NOMO-1 (cell line): ENCODE results near the gene ZNF32.

ENCODE experiments used
- DNase-seq, 2 experiments: peaks; one replicate each; lab custom pipeline; 2025; ENCODE audit not compliant: unreplicated experiment in 2 of 2; lab: John Stamatoyannopoulos, UW

The ZNF32 gene

DNA sequence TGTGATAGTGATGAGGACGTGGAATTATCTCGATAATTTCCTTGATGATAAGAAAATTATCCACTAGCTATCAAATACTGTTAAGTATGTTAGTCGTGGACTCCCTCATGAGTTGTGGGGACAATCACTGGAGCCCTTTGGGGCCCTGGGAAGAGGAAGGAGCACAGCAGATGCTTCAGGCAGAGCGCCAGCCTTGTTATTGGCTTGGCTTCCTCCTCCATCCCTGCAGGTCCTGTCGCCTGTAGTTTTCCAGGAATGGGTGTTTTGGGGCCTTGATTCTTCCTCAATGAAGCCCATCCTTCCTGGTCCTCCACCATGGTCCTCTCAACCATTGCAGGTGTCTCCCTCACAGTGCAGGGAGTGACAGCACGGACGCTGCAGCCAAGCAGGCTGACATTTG lies 32.5 kb upstream of the ZNF32 start:
- no peak for DNase-seq

DNA sequence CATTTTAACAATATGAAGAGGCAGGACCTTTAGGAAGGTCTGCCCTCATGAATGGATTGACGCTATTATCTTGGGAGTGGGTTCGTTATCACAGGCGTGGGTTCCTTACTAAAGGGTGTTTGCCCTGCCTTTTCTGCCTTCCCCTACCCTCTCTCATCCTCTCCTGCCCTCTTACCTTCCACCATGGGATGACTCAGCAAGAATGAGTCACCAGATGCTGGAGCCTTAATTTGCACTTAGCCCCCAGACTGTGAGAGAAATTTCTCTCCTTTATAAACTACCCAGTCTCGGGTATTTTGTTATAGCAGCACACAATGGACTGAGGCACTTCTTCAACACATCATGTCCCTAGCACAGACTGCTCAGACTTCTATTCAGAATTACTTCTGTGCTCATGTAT lies 31.4 kb upstream of the ZNF32 start:
- DNase-seq, result no peak

DNA sequence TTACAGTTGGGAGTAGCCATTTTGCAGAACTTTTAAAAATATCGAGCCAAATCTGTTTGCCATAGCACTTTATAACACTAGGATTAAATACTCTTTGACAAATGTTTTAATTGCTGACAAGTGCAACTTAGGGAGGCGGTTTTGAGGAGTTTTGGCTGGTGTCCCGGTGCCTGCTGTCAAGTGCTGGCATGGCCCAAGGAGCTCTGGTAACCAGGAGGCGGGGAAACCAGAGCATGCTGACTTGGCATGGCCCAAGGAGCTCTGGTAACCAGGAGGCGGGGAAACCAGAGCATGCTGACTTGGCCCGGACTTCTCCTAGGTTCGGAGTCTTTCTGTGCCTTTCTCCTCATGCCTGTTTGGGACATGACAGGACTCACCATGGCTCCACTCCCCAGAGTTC lies 30.8 kb upstream of the ZNF32 start:
- no peak for DNase-seq

DNA sequence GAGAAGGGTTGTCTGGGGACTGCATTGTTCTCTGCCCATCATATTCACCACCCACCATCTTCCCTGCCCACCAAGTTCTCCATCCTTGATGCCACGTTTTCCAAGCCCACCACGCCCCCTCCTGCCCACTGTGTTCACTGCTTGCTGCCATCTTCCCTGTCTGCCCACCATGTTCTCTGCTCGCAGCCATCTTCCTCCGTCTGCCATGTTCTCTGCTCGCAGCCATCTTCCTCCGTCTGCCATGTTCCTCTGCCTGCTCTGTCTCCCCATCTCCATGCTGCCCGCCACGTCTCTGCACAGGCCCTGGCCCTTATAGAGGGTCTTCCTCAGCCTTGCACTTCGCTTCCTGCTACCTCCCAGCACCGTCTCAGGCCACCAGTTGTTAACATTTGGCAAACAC lies 30.0 kb upstream of the ZNF32 start:
- no peak for DNase-seq

DNA sequence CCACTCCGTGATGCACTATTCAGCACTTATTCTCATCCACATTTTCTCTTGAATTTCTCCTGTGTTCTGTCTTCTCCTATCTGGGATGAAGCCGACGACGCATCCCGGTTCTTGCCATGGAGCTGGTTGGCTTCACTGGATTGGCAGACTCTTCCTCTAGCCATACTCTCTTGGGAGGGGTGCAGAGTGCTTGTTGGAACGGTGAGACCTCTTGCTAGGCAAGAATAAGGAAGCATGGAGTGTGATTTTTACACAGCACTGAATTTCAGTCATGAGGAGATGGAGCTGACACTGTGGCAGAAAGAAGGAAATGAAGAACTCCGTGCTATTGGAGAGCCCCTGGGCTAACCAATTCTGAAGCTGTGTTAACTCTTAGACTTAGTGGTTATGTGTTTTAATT lies 28.2 kb upstream of the ZNF32 start:
- DNase-seq, result no peak

DNA sequence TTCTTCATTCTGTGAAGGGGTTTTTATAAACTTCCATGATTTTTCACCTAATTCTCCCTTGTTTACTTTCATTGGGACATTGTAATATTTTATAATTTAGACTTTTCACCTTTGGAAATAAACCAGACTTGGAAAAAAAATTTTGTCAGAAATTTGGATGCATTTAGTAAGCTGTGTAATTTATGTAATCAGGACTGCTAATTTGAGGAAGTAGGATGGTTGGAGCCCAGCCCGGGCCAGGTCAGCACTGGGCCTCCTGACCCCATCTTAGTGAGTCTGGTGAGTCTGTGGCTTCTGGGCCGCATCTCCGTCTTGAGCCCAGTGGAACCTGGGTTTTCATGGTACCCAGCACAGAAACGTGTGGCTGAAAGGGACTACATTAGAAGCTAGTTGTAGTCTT lies 27.6 kb upstream of the ZNF32 start:
- DNase-seq, result no peak

DNA sequence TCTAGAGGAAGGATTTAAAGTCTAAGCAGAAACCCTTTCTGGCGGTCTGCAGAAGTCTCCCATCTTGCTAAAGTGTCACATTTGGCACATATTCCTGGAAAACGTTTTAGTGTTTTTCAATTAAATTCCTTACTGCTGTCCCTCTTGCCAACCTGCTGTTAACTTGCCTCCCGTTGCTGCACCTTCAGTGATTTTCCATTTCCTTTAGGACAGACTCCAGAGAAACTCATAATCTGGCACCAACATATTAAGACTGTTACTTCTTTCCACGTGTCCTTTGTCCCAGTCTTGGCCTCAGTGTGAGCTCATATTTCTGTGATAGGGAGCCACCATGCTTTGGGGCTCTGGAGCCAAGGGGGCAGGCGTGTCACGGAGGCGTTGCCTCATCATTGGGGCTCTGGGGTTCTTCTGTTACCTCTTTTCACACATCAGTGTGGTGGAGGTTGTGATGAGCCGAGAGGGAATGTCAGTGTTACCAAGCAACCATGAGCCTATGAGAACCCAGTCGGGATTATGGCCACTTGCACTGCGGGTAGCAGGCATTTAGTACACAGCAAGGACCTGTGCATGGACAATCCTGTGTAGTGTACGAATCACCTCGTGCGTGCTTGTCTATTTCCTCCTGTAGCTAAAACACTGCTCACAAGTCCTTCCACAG lies 26.0 kb upstream of the ZNF32 start:
- no peak for DNase-seq

DNA sequence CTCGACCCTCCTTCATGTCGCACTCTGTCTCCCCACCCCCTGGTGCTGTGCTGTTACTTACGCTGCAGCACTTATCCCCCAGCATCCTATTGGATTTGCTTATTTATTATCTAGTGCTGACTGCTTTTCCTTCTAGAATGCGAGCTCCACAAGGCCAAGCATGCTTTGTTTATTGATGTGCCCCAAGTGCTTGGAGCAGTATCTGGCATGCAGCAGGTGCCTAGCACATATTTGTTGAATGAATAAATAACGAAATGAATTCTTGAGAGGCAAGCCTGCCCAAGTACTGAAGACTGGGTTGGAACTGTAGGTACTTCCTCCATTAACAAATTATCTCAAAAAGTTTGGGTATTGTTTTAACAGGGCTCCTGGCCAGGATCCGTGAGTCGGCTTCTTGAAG lies 24.8 kb upstream of the ZNF32 start:
- no peak for DNase-seq

DNA sequence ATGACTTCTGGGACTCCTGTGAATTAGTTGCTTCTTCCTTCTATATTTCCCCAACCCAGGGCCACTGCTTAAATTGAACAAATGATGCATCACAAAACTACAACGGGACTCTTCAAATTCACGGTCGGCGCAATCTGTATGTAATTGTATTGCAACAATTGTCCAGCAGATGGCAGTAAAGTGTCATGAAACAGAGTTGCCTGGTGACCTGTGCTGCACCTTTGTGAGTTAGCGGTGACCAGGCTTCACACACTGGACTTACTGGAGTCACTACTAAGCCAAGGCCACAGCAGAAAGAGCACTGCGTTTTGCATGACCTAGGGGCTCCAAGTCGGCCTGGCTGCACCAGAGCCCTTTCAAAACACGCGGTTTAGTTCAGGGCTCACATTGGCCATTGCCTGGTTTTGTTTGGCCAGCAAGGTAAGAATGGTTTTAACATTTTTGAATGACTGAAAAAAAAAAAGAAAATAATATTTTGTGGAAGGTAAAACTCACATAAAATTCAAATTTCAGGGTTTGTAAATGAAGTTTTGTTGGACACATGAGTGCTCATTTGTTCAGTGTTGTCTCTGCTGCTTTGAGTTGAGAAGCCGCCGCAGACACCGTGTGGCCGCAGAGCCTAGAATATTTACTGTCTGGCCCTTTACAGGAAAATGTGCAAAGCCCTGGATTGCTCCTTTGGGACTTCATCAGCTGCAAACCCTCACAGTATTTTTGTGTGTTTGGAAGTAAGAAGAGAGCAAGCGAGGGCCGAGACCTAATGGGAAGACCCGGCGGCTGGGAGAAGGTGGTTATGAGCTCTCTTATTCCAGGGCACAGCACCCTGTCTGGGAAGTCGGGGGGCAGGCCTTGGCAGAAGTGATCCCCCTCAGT lies 23.2 kb upstream of the ZNF32 start:
- peak; percentile 6 to 54 for DNase-seq

DNA sequence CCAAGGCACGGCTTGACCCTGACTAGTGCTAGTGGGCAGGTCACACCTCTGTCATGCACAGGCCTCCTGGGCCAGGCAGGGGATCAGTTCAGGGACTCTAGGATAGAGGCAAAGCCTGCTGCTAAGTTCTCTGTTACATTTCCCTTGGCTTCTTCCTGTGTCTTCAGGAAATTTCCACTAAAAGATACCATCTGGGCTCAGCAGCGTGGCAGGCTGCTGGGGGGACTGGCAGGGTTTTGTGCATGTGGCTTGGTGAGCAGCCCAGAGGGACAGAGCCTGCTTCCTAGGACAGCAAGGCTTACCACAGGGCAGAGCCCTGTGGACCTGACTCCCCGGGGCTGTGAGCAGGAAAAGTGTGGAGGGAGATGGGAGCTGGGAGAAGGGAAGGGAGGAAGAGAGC lies 20.7 kb upstream of the ZNF32 start:
- DNase-seq, result no peak

DNA sequence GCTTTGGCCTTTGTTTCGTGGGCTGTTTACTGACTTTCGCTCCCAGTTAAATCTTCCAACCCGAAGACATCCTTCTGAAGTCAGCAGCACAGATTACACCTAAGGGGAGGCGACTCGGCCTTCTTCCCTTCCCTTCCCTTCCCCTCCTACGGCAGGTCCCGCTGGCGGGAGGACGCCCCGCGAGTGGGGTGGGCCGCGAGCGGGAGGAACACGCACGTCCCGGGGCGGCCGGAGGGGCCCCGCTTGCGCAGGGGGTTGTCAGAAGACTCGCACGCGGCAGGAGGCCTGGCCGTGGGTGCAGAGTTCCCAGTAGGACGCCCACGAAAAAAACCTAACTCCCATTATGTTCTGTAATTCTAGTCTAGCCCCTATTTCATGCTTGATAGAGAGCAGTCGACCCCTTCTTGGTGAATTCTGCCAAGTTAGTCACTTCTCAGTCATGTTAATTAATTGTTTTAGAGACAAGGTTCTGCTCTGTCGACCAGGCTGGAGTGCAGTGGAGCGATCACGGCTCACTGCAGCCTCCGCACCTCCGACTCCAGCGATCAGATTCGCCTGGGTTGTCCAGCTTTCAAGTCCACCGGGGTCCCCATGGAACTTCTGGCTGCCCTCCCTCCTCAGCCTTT lies 19.2 kb upstream of the ZNF32 start:
- DNase-seq, result no peak

DNA sequence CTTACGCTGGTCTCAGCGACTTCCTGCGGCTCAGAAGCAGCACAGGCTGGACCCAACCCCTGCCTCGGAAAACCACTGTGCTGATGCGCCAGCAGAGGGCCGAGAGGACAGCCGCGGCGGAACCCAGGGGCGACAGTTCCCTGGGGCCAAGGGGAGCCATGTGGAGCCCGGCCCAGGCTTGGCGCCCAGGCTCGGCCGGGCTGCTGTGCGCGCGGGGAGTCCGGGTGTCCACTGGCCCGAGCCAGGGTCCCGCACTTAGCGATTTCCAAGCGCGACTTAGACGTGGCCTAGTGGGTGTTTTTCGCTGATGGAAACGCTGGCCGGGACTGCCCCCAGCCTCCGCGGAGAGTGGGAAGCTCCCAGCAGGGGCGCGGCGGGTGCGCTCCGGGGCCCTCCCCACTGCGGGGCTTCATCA lies 18.6 kb upstream of the ZNF32 start:
- no peak for DNase-seq

DNA sequence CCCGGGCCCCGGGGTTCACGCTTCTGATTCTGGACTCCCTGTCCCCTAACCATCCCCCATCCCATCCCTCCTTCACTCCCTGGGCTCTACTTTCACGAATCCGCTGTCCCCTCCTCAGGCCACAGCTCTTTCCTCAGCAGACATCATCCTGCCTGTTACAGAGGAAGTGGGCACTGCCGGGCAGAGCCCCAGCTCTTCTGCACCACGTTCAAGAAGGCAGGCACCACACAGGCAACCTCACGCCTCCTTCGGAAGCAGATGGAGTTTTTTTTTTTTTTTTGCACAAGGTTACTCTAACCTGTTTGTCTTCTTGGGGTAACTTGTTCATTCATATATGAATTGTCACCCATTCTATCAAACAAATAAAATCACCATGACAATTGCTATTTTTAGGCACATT lies 17.9 kb upstream of the ZNF32 start:
- no peak for DNase-seq

DNA sequence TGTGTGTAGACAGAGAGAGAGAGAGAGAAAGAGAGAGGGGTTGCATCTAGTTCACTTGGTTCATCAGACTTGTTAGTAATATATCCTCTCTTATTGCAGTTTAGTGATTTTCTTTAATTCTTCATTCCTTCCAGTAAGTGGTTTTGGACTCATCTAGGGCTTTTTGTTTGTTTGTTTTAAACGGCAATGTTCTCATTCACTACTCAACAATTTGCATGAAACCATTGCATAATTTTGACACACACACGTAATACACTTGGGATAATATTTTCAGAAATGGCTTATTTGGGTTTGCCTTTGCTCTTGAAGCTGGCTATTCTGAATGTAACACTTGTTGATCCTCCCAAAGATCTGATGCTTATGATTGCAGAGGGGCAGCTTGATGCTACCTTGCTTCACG lies 16.4 kb upstream of the ZNF32 start:
- DNase-seq, result no peak

DNA sequence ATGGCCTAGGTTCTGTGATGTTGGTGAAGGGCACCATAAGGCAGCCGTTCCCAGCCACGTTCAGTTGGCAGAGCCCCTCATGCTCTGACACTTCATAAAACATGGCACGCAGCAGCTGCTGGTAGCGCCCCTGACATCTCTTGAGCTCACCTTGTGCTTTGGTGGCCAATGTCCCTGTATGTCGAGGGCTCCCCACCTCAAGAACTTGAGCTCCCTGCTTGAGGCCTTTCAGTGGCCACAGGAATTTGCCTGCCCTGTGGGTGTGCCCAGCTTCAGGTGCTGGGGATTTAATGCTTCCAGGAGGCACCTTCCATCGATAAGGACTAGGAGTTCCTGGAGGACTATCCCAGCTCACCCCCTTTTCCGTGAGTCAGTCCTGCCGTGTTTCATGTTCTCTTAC lies 9.5 kb upstream of the ZNF32 start:
- DNase-seq, result no peak

DNA sequence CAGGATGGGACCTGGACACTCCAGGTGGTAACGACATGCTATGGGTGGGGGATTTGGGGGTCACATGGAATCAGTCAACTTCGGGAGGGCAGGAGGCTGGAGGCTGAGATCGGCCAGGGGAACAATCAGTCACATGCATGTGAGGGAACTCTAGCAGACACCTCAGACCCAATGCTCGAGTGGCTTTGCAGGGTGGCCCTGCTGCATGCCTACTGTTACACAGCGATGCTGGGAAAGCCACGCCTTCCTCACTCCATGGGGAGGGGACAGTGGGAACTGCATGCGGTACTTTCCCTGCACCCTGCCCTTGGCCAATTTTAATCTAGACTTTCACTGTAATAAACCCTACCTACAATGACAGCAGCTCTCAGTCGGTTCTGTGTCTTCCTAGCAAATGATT lies 6.6 kb upstream of the ZNF32 start:
- no peak for DNase-seq

DNA sequence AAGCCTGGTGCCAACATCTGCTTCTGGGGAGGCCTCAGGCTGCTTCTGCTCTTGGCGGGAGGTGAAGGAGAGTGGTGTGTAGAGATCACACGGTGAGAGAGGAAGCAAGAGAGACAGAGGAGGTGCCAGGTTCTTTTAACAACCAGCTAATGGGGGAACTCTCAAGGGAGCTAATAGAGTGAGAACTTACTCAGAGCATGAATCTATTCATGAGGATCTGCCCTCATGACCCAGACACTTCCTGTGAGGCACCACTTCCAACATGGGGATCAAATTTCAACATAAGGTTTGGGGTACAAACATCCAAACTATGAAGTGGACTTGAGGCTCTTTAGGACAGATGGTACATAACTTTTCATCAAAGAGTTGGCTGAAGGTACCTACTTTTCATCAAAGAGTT lies 5.1 kb upstream of the ZNF32 start:
- no peak for DNase-seq

DNA sequence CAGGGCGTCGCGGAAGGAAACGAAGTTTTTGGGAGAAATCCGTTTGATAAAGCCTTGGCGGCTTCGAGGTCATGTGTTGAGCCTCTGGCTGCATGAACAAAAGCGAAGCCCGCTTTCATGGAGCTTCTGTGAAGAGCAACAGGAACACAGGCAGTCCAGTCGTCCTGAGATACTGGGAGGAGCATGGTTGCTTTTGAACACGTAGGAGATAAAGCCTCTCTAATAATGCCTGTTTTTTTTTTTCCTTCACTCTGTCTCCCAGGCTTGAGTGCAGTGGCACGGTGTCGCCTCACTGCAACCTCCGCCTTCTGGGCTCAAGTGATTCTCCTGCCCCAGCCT lies 473 bp upstream of the ZNF32 start:
- no peak for DNase-seq

DNA sequence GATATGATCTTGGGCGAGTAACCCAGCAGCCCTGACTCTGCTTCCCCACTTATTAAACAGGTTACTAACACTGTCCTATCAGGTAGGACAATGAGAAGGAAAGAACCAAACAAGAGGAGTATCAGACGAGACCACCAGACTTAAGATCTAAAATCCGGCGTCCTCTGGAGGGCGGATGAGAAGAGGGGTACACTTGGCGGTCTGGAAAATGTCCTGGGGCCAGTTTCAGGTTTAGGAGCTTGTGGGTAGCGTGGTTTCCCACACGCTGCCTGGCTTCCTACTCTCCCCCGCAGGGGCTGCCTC lies 635 bp downstream of the ZNF32 start:
- peak in 1 of 2 experiments; percentile 24 for DNase-seq

DNA sequence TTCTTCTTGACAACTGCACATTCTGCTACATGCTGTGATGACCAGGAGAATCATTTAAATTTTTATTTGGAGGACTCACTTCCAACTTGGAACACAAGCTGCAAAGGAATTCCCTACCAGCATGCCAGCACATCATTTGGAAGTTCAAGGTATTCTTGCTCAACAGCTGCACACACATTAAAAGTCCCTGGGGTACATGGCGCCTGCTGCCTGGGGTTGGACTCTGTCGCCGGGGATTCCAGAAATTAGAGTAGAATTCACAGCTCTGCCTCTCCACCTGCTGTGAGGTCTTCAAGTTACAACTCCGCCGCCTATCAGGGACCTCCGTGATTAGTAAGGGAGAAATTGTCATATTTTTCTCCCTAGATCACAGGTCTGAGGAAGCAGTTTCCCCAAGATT lies 1.1 kb downstream of the ZNF32 start:
- no peak for DNase-seq

DNA sequence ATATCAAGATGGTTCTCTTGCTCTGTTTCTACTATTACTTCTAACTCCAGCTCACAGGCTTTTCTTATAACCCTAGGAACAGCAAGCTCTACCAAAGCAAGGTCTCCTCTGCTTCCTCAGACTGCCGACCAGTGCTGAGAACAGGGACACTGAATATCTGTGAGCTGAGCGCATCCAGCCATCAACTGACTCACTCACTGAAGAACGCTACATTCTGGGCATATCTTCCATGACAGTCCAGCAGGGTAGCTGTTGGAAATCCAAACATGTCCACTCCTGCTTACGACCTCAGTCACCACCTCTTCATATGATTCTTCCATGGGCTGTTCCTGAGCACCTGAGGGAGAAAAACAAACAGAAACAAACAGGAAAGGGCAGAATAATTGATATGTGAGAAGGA lies 2.8 kb downstream of the ZNF32 start:
- DNase-seq, result no peak

DNA sequence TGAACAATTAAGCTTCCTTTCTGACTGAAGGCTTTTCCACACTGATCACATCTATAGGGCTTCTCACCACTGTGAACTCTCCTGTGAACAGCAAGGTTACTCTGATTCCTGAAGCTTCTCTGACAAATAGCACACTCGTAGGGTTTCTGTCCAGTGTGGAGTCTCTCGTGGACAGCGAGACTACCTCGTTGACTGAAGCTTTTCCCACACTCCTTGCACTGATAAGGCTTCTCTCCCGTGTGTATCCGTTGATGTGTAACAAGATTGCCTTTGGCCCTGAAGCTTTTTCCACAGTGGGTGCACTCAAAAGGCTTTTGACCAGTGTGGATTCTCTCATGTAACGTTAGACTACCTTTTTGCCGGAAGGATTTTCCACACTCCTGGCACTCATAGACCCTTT lies 4.4 kb downstream of the ZNF32 start:
- DNase-seq, result no peak
